Activated T-helper 2 cell treated with anti-CD3 and anti-CD28 coated beads, Interferon-gamma antibody, Interleukin-2, Interleukin-4, amounts not matched to agents 10 μg/mL and 5 μg/mL and 100 μg/mL, durations not matched to agents 14 hours and 24 hours and 36 hours (primary cell): ENCODE data around the gene GAPVD1. TPM values are rescaled to one million over a fixed set of nuclear protein-coding genes. Genes with fewer than 3 reads are reported as not detected.
A peak's percentile ranks its signal among the peaks of the same experiment; 100 is the strongest.

Experiments
- DNase-seq: peaks from one replicate; pipeline ENCODE4 v3.0.0; 2021; ENCODE audit warnings: low spot score
- H3K27ac Mint-ChIP-seq: one replicate; pipeline ENCODE4 v1.8.0; 2021; ENCODE audit warnings: mixed read lengths
- H3K27me3 Mint-ChIP-seq: one replicate; pipeline ENCODE4 v1.8.0; 2021; ENCODE audit warnings: low read depth, mixed read lengths
- H3K36me3 Mint-ChIP-seq: one replicate; pipeline ENCODE4 v1.8.0; 2021; ENCODE audit warnings: low read depth, mixed read lengths
- H3K4me1 Mint-ChIP-seq: one replicate; pipeline ENCODE4 v1.8.0; 2021; ENCODE audit warnings: low read depth, mixed read lengths
- H3K4me3 Mint-ChIP-seq: one replicate; pipeline ENCODE4 v1.8.0; 2021; ENCODE audit warnings: low read depth, mild to moderate bottlenecking, moderate library complexity, mixed read lengths
- H3K9me3 Mint-ChIP-seq: one replicate; pipeline ENCODE4 v1.8.0; 2021; ENCODE audit warnings: mixed read lengths
- intact Hi-C: fragments of 100-400 bp; cut with micrococcal nuclease; formaldehyde crosslinking; loops from one replicate; pipeline ENCODE4 v1.15.1; 2023
- total RNA-seq: library from RNA; stranded (reverse); gene quantifications from 2 replicates; pipeline ENCODE4 v1.2.3, GENCODE V29; 2022

GAPVD1 gene
- total RNA-seq, 1 donor from 2014 or later, result 50.8 TPM

GRCh38 chr9:125372441-125373226, 111.0 kb downstream of the GAPVD1 start:
- no peak overlapping the region for H3K27ac Mint-ChIP-seq
- intact Hi-C loops, result loop anchor here (10.0 kb wide), 1 partner anchor 518 kb away; the partner anchor contains the start of gene WDR38
- H3K27me3 Mint-ChIP-seq, result peaks cover 1% of the 10 kb centered on the region
- H3K4me1 Mint-ChIP-seq, result peaks cover 2% of the 10 kb centered on the region
- no peaks in the 10 kb centered on the region for H3K9me3 Mint-ChIP-seq
- H3K36me3 Mint-ChIP-seq, result no peaks in the 10 kb centered on the region
- no peak for DNase-seq
- H3K4me3 Mint-ChIP-seq, result no peak overlapping the region

DNA sequence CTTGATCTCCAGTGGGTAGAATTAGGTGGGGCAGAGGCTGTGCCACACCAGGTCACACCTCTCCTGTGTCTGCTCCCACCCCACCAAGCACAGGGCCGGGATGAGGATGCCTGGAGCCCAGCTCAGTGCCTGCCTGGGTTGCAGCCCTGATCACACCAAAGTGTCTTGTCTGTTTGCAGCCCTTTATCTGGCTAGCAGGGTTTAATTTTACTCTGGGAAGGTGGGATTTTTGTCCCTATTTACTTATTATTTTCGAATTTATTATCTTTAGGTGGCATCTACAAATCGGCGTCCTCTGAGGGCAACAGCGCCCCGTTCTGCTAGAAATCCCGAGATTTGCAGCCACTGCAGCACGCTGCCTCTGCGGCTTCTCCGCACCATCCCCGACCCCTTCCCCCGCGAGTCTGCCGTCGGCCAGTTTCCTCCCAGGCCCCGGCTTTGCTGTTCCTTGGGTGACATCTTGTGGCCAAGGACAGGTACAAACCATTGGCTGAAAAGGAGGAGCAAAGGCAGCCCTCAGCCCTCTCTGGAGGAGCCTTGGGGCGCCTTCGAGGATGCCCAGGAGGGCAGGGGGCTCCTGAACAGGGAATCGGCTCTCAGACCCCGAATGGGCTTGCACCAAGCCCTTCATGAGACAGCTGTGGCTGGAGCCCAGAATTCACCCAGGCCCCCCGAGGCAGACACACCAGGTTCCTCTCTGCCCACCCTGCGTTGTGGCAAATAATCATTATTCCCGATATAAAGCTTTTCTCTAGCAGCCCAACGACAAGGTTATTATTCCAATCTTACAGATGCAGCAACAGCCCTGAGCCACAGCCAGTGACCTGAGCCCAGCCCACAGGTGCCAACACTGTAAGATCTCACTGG, 113.0 kb downstream of the GAPVD1 start:
- Mint-ChIP-seq H3K27ac (no peak overlapping the region), H3K9me3 (no peaks in the 10 kb centered on the region), H3K4me3 (peak overlapping the region; percentile 37), H3K27me3 (peaks cover 3% of the 10 kb centered on the region), H3K4me1 (peaks cover 2% of the 10 kb centered on the region), H3K36me3 (no peaks in the 10 kb centered on the region)
- peak; percentile 44 for DNase-seq
- intact Hi-C loops, result loop anchor here (1.0 to 10.0 kb wide), 2 partner anchors 520 to 601 kb away; partner anchors contain the start of gene WDR38

DNA sequence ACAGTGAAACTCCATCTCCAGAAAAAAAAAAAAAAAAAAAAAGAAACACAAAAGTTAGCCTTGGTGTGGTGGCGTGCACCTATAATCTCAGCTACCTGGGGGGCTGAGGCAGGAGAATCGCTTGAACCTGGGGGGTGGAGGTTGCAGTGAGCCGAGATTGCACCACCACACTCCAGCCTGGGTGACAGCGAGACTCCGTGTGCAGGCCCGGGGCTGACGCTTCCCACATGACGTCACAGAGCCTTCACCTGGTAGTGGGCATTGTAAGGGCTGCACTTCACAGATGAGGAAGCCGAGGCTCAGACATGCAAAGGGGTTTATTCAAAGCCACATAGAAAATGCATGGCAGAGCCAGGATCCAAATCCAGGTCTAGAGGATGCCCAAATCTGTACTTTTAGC, 114.2 kb downstream of the GAPVD1 start:
- H3K9me3 Mint-ChIP-seq, result no peaks in the 10 kb centered on the region
- H3K4me1 Mint-ChIP-seq, result peaks cover 2% of the 10 kb centered on the region
- peaks cover 3% of the 10 kb centered on the region for H3K27me3 Mint-ChIP-seq
- H3K27ac Mint-ChIP-seq, result no peak overlapping the region
- H3K36me3 Mint-ChIP-seq, result no peaks in the 10 kb centered on the region
- no peak for DNase-seq
- no peak overlapping the region for H3K4me3 Mint-ChIP-seq
- intact Hi-C loops, result loop anchor here (10.0 kb wide), 1 partner anchor 521 kb away; the partner anchor contains the start of gene WDR38

DNA sequence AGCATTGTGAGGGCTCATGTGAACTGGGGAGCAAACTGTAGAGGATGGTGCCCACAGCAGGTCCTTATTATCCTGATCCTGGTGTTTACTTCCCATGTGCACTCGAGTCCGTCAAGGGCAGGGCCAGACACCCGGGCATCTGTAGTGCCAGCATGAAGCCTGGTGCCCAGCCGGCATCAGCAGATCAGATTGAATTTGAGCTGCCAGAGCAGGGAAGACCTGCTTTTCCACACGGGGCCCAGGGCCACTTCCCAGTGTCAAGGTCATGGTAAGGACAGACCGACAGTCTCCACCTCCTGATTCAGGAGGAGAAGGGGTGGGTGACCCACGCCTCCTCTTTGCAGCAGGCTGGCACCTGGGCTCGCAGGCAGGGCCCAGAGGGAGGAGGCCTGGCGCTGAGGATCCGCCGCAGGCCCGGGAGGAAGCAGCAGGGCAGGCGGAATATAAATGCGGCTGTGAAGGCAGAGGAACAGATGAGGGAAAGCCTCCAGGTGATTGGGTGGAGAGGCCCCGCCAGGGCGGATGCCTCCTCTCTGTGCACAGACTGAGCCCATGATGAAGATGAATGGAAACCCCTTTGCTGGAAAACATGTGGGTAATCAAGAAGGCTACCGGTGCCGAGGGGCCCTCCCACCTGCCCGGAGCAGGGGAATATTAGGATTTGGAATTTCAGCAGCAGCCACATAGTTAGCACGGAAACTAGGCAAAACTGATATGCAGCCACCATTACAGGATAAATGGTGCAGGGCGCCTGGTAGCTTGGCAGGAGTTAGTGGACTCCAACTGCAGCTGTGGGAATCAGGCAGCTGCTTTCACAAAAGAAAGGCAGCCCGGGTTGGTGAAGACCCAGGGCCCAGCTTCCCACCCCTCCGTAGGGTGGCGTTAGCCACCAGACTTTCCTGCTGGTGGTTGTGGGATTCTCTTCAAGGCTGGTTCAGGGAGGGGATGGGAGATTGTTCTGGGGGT, 114.9 kb downstream of the GAPVD1 start:
- H3K27me3 Mint-ChIP-seq, result peaks cover 3% of the 10 kb centered on the region
- H3K27ac Mint-ChIP-seq, result no peak overlapping the region
- no peak overlapping the region for H3K4me3 Mint-ChIP-seq
- intact Hi-C loops, result loop anchor here (10.0 kb wide), 1 partner anchor 522 kb away; the partner anchor contains the start of gene WDR38
- no peaks in the 10 kb centered on the region for H3K9me3 Mint-ChIP-seq
- no peak for DNase-seq
- H3K36me3 Mint-ChIP-seq, result no peaks in the 10 kb centered on the region
- H3K4me1 Mint-ChIP-seq, result peaks cover 2% of the 10 kb centered on the region

DNA sequence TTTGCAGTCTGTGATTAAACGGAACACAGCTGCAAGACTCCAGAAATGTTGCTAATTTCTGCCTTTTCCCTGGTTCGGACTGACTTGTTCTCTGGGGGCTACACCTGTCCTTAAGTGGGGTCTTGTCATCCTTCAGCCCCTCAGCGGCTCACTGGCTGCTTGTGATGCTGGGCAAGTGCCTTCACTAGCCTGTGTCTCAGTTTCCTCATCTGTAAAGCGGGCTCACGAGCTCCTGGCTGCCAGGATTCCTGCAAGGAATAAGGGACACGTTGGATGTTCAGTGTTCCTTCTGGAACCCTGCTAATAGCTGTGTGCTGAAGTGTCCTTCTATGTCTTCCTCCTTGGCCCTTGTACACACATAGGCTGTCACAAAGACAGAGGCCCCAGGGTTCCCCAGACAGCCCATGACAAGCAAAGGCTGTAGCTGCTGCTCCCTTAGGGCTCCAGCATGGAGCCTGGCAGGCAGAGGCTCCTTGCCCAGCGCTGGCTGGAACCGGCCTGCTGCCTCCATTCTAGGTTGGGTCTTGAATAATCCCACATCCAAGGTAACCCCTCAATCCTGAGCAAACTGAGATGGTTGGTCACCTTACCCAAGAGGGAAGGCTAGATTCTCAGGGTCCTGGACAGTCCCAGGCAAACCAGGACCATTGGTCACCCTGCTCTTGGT, 116.1 kb downstream of the GAPVD1 start:
- no peaks in the 10 kb centered on the region for H3K9me3 Mint-ChIP-seq
- peaks cover 2% of the 10 kb centered on the region for H3K4me1 Mint-ChIP-seq
- H3K36me3 Mint-ChIP-seq, result no peaks in the 10 kb centered on the region
- no peak overlapping the region for H3K27ac Mint-ChIP-seq
- intact Hi-C loops, result loop anchor here (10.0 kb wide), 1 partner anchor 523 kb away; the partner anchor contains the start of gene WDR38
- H3K27me3 Mint-ChIP-seq, result peaks cover 3% of the 10 kb centered on the region
- DNase-seq, result no peak
- no peak overlapping the region for H3K4me3 Mint-ChIP-seq

- intact Hi-C loops, result loop anchor here (10.0 kb wide), 1 partner anchor 524 kb away; the partner anchor contains the start of gene WDR38
- no peaks in the 10 kb centered on the region for H3K36me3 Mint-ChIP-seq
- H3K27ac Mint-ChIP-seq, result no peak overlapping the region
- peaks cover 2% of the 10 kb centered on the region for H3K4me1 Mint-ChIP-seq
- no peaks in the 10 kb centered on the region for H3K9me3 Mint-ChIP-seq
- DNase-seq, result no peak
- H3K4me3 Mint-ChIP-seq, result no peak overlapping the region
- peaks cover 3% of the 10 kb centered on the region for H3K27me3 Mint-ChIP-seq
Observed at GRCh38 chr9:125378778-125379177, 117.2 kb downstream of the GAPVD1 start.

GRCh38 chr9:125379208-125379607, 117.6 kb downstream of the GAPVD1 start:
- H3K27ac Mint-ChIP-seq, result no peak overlapping the region
- no peaks in the 10 kb centered on the region for H3K36me3 Mint-ChIP-seq
- intact Hi-C loops, result loop anchor here (10.0 kb wide), 1 partner anchor 524 kb away; the partner anchor contains the start of gene WDR38
- no peaks in the 10 kb centered on the region for H3K9me3 Mint-ChIP-seq
- no peak for DNase-seq
- peaks cover 3% of the 10 kb centered on the region for H3K27me3 Mint-ChIP-seq
- H3K4me1 Mint-ChIP-seq, result peaks cover 1% of the 10 kb centered on the region
- H3K4me3 Mint-ChIP-seq, result no peak overlapping the region

- Mint-ChIP-seq H3K27ac (no peak overlapping the region), H3K4me3 (no peak overlapping the region), H3K36me3 (no peaks in the 10 kb centered on the region), H3K4me1 (no peaks in the 10 kb centered on the region), H3K27me3 (peaks cover 3% of the 10 kb centered on the region), H3K9me3 (no peaks in the 10 kb centered on the region)
- intact Hi-C loops, result no loop called here
- DNase-seq, result no peak
Observed at GRCh38 chr9:125380406-125380805, 118.8 kb downstream of the GAPVD1 start.

- Mint-ChIP-seq H3K27me3 (no peaks in the 10 kb centered on the region), H3K4me3 (no peak overlapping the region), H3K27ac (no peak overlapping the region), H3K36me3 (no peaks in the 10 kb centered on the region), H3K4me1 (no peaks in the 10 kb centered on the region), H3K9me3 (no peaks in the 10 kb centered on the region)
- intact Hi-C loops, result no loop called here
- DNase-seq, result no peak
Observed at GRCh38 chr9:125387861-125388524, 126.4 kb downstream of the GAPVD1 start.

DNA sequence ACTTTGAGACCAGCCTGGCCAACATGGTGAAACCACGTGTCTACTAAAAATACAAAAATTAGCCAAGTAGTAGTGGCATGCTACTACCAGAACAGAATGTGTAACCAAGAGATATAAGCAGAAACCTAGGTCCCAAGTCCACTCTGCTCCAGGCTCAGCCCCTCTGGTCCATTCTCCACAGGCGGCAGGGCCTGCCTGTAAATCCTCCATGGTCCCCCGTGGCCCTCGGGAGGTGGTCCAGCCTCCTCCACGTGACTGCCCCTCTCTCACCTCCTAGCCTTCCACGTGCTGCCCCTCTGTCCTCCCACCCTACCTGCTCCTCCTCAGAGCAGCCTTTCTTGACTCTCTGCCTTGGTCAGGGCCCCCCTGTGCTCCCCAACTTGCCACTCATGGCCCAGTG, 127.4 kb downstream of the GAPVD1 start:
- DNase-seq, result no peak
- H3K4me1 Mint-ChIP-seq, result no peaks in the 10 kb centered on the region
- intact Hi-C loops, result no loop called here
- H3K27ac Mint-ChIP-seq, result no peak overlapping the region
- no peaks in the 10 kb centered on the region for H3K27me3 Mint-ChIP-seq
- H3K9me3 Mint-ChIP-seq, result no peaks in the 10 kb centered on the region
- H3K4me3 Mint-ChIP-seq, result no peak overlapping the region
- no peaks in the 10 kb centered on the region for H3K36me3 Mint-ChIP-seq

- intact Hi-C loops, result no loop called here
Observed at GRCh38 chr9:125391704-125392103, 130.1 kb downstream of the GAPVD1 start.

More at GRCh38 chr9:125391704-125392103, 130.1 kb downstream of the GAPVD1 start:
- Mint-ChIP-seq H3K27me3 (no peaks in the 10 kb centered on the region), H3K4me1 (no peaks in the 10 kb centered on the region), H3K4me3 (no peak overlapping the region), H3K36me3 (no peaks in the 10 kb centered on the region), H3K9me3 (no peaks in the 10 kb centered on the region), H3K27ac (no peak overlapping the region)
- DNase-seq, result no peak
